Activated CD4-positive, alpha-beta T cell treated with anti-CD3 and anti-CD28 coated beads, Interleukin-2, amount 10 ng/mL, durations not matched to agents 7 days and 5 days (primary cell): ENCODE measurements around the gene PTPRN2. TPM values are rescaled to one million over a fixed set of nuclear protein-coding genes. Genes with fewer than 3 reads are reported as not detected.
"Not testable (repeated sequence)": the region's sequence is repeated elsewhere in the genome, so short reads cannot be mapped to it uniquely, and the experiment has no call there.

Source experiments
- CTCF ChIA-PET: fragments of 350-600 bp; sonication (Branson Sonifier 250); formaldehyde crosslinking; loops from one replicate; lab custom pipeline; 2021; ENCODE audit warnings: antibody characterized with exemption; lab: Charles Lee
- POLR2A ChIA-PET: fragments of 350-600 bp; sonication (Branson Sonifier 250); formaldehyde crosslinking; loops from one replicate; lab custom pipeline; 2021; ENCODE audit warnings: antibody characterized with exemption; lab: Charles Lee
- DNase-seq: peaks from one replicate; pipeline ENCODE4 v3.0.0-alpha.2; 2020
- H3K27ac Mint-ChIP-seq: one replicate; pipeline ENCODE4 v1.8.0; 2021; ENCODE audit warnings: mild to moderate bottlenecking, moderate library complexity, mixed read lengths
- H3K27me3 Mint-ChIP-seq: one replicate; pipeline ENCODE4 v1.8.0; 2021; ENCODE audit warnings: mixed read lengths
- H3K36me3 Mint-ChIP-seq: one replicate; pipeline ENCODE4 v1.8.0; 2021; ENCODE audit warnings: low read depth, mixed read lengths
- H3K4me1 Mint-ChIP-seq: one replicate; pipeline ENCODE4 v1.8.0; 2021; ENCODE audit warnings: mixed read lengths
- H3K4me3 Mint-ChIP-seq: one replicate; pipeline ENCODE4 v1.8.0; 2021; ENCODE audit warnings: mild to moderate bottlenecking, moderate library complexity, mixed read lengths
- H3K9me3 Mint-ChIP-seq: one replicate; pipeline ENCODE4 v1.8.0; 2021; ENCODE audit warnings: mixed read lengths
- total RNA-seq, 2 experiments: library from RNA; stranded (reverse); gene quantifications; one replicate each; pipeline ENCODE4 v1.2.3, GENCODE V29; 2021

PTPRN2 gene
- total RNA-seq, 2 experiments from 2014 or later = 2.6 to 2.7 TPM

DNA sequence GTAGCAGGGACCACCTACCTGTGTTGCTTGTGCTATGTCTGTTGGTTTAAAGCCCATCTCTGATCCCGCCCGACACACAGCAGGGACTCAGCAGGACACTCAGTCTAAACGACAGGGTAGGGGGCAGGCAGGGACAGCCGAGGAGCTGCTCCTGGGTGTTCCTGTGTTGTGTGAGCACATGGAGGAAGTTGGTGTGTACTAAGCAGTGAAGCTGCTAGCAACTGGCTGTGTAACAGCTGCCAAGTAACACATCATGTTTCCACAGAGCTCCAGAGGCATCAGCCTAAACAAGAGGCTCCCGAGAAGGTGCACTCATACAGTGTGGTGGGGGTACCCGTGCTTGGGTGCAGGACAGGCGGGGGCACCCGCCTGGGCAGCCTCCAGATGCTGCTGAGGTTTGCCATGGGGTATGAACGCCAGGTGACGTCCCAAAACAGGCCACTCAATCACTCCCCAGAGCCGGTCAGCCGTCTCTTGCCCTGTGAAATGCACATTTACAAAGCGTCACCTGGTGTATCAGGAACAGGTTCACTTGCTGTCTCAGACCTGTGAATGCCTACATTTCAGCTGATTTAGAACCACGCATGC lies 59.6 kb downstream of the PTPRN2 start:
- H3K9me3 Mint-ChIP-seq = no peaks in the 10 kb centered on the region
- no peak overlapping the region for H3K4me3 Mint-ChIP-seq
- DNase-seq = no peak
- H3K36me3 Mint-ChIP-seq = no peaks in the 10 kb centered on the region
- ChIA-PET CTCF (interaction anchor here (0.7 kb wide), 1 partner anchor 619 kb away, joined by 3 read pairs; no protein-coding TSS in a partner anchor), POLR2A (no interaction called here)
- no peak overlapping the region for H3K27ac Mint-ChIP-seq
- no peaks in the 10 kb centered on the region for H3K27me3 Mint-ChIP-seq
- no peaks in the 10 kb centered on the region for H3K4me1 Mint-ChIP-seq

DNA sequence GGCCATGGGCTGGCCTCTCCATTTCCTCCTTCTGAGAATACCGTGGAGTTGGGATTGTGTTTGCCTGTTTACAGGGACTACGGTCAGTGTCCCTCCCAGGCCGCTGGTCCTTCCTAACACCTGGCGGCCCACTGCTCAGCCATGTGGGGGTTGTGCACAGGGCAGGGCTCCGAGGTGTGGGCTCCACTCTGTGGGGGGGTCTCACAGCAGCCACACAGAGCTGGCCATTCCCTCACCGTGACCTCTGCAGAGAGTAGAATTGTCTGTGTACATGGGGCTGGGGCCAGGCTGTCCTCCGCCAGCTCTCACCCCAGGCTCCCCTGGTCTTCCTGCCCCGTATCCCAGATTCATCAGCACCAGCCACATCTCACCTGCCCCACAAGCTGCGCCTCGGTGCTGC lies 60.1 kb downstream of the PTPRN2 start:
- Mint-ChIP-seq H3K27ac (no peak overlapping the region), H3K4me3 (no peak overlapping the region), H3K27me3 (no peaks in the 10 kb centered on the region), H3K4me1 (no peaks in the 10 kb centered on the region), H3K36me3 (no peaks in the 10 kb centered on the region), H3K9me3 (peaks cover 5% of the 10 kb centered on the region)
- POLR2A ChIA-PET = no interaction called here
- DNase-seq = no peak
- CTCF ChIA-PET = no interaction called here

DNA sequence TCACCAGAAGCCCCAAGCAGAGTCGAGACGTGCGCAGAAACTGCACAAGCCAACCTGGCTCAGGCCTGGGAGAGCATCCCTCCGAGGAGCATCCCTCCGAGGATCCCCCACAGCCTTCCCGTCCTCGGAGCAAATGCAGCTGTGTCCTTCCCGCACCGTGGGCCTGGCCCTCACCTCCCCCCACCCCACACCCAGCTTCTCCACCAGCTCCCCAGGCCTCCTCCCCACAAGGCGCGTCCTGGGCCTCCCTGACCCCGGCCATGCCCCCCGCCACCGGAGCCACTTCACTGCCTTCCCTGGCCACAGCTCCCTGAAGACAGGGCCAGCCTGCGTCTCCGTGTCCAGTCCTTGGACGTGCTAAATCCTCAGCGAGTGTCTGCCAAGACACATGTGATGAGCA lies 60.6 kb downstream of the PTPRN2 start:
- Mint-ChIP-seq H3K9me3 (peaks cover 6% of the 10 kb centered on the region), H3K27me3 (no peaks in the 10 kb centered on the region), H3K4me1 (no peaks in the 10 kb centered on the region), H3K4me3 (no peak overlapping the region), H3K27ac (no peak overlapping the region), H3K36me3 (no peaks in the 10 kb centered on the region)
- POLR2A ChIA-PET = no interaction called here
- DNase-seq = no peak
- CTCF ChIA-PET = no interaction called here

DNA sequence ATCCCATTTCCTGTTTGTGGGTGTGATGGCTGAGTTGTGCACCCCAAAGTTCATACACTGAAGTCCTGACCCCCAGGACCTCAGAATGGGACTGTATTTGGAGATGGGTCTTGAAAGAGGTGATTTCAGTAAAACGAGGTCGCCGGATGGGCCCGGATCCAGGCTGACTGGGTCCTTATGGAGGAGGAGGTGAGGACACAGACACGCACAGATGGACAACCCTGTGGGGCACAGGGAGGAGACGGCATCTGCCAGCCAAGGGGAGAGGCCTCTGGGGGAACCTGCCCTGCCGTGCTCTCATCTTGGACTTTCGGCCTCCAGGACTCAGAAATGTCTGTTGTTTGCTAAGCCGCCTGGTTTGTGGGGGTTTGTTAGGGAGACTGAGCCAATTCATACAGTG lies 61.1 kb downstream of the PTPRN2 start:
- H3K4me1 Mint-ChIP-seq = no peaks in the 10 kb centered on the region
- H3K9me3 Mint-ChIP-seq = peaks cover 6% of the 10 kb centered on the region
- no peak for DNase-seq
- no peaks in the 10 kb centered on the region for H3K36me3 Mint-ChIP-seq
- CTCF ChIA-PET = no interaction called here
- POLR2A ChIA-PET = no interaction called here
- no peak overlapping the region for H3K27ac Mint-ChIP-seq
- H3K4me3 Mint-ChIP-seq = no peak overlapping the region
- no peaks in the 10 kb centered on the region for H3K27me3 Mint-ChIP-seq

DNA sequence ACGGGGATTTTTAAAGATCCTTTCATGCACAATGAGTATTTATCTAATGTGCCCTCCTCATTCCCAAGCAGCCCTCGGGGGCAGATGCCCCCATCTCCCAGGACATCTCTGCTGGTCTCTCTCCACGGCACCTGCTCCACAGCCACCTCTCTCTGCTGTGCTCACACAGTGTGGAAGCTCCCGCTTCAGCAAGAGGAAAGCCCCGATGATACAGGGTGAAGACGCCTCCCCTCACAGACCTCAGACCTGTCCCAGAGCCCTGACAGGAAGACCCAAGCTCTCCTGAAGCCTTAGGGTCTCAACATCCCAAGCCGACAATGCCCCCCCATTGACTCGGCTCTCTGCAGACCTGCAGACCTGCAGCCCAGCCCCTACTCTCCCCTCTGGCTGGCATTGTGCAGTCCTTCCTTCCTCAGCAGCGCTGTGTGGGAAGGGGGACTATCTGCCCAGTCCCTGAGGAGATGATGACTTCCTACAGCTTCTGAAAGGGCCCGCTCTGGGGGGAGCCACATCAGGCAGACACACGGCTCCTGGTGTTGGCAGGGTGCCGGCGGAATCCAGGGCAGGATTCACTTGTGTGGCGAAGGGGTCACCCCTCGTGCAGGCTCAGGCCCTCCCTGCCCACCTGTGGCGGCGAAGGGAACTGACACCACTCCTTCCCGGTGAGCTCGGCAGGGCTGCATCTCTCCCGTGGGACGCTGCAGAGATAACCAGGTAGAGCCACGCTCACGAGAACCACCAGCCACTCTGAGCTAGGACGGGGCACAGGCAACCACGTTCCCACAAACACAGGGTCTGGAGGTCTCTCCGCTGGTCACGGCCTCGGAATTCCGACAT lies 61.8 kb downstream of the PTPRN2 start:
- H3K36me3 Mint-ChIP-seq = no peaks in the 10 kb centered on the region
- peaks cover 9% of the 10 kb centered on the region for H3K9me3 Mint-ChIP-seq
- ChIA-PET POLR2A (no interaction called here), CTCF (no interaction called here)
- H3K4me3 Mint-ChIP-seq = no peak overlapping the region
- no peak for DNase-seq
- no peaks in the 10 kb centered on the region for H3K27me3 Mint-ChIP-seq
- no peak overlapping the region for H3K27ac Mint-ChIP-seq
- no peaks in the 10 kb centered on the region for H3K4me1 Mint-ChIP-seq

DNA sequence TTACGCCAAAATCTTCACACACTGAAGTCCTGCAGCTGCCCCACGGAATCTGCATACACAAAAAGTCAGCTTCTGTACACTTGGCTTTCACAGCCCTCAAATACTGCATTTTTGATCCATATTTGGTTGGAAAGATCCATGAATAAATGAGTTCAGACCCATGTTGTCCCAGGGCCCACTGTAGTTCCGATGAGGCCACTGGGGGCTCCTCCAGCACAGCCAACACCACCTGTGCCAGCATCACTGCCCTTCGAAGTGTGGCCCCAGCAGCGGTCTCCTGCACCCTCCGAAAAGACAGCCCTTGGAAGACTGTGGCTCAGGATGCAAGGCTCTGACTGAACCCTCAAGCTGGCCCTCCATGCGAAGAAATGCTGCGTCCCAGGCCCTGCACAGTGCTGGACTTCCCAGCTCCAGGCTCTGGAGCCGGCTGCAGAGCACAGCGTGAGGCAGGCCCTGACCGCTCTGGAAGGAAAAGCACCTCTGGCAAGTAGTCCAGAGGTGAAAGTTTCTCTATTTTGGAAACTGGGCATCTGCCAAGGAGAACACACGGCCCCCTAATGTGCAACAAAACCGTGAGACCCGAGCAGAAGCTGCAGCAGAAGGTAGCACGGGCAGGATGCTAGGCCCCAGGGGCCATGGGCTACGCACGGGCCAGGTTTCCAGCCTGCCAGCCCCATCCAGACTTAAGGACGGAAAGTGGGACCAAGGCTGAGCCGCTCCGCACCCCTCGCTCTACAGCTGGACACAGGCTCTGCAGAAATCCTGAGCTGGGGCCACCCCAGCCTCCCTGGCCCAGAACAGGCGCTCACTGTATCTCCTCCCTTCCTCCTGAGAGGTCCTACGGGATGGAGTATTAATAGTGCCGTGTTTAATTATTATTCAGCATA lies 62.6 kb downstream of the PTPRN2 start:
- no peaks in the 10 kb centered on the region for H3K4me1 Mint-ChIP-seq
- CTCF ChIA-PET = no interaction called here
- DNase-seq = no peak
- no peak overlapping the region for H3K27ac Mint-ChIP-seq
- H3K4me3 Mint-ChIP-seq = no peak overlapping the region
- H3K36me3 Mint-ChIP-seq = no peaks in the 10 kb centered on the region
- POLR2A ChIA-PET = no interaction called here
- no peaks in the 10 kb centered on the region for H3K27me3 Mint-ChIP-seq
- H3K9me3 Mint-ChIP-seq = peaks cover 9% of the 10 kb centered on the region

DNA sequence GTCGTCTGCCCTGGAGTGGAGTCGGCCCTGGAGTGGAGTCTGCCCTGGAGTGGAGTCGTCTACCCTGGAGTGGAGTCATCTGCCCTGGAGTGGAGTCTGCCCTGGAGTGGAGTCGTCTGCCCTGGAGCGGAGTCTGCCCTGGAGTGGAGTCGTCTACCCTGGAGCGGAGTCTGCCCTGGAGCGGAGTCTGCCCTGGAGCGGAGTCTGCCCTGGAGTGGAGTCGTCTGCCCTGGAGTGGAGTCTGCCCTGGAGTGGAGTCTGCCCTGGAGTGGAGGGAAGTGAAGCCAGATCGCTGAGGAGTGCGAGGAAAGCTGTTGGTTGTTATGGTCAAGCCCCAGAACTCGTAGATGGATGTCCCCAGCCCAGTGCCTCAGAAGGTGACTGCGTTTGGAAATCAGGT lies 63.3 kb downstream of the PTPRN2 start:
- DNase-seq, H3K27ac Mint-ChIP-seq, CTCF ChIA-PET, H3K27me3 Mint-ChIP-seq, H3K4me3 Mint-ChIP-seq, H3K4me1 Mint-ChIP-seq, H3K36me3 Mint-ChIP-seq, H3K9me3 Mint-ChIP-seq, POLR2A ChIA-PET: not testable (repeated sequence)

DNA sequence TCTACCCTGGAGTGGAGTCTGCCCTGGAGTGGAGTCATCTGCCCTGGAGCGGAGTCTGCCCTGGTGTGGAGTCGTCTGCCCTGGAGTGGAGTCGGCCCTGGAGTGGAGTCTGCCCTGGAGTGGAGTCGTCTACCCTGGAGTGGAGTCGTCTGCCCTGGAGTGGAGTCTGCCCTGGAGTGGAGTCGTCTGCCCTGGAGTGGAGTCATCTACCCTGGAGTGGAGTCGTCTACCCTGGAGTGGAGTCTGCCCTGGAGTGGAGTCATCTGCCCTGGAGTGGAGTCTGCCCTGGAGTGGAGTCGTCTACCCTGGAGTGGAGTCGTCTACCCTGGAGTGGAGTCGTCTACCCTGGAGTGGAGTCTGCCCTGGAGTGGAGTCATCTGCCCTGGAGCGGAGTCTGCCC lies 63.7 kb downstream of the PTPRN2 start:
- H3K27me3 Mint-ChIP-seq, H3K4me3 Mint-ChIP-seq, CTCF ChIA-PET: not testable (repeated sequence)

DNA sequence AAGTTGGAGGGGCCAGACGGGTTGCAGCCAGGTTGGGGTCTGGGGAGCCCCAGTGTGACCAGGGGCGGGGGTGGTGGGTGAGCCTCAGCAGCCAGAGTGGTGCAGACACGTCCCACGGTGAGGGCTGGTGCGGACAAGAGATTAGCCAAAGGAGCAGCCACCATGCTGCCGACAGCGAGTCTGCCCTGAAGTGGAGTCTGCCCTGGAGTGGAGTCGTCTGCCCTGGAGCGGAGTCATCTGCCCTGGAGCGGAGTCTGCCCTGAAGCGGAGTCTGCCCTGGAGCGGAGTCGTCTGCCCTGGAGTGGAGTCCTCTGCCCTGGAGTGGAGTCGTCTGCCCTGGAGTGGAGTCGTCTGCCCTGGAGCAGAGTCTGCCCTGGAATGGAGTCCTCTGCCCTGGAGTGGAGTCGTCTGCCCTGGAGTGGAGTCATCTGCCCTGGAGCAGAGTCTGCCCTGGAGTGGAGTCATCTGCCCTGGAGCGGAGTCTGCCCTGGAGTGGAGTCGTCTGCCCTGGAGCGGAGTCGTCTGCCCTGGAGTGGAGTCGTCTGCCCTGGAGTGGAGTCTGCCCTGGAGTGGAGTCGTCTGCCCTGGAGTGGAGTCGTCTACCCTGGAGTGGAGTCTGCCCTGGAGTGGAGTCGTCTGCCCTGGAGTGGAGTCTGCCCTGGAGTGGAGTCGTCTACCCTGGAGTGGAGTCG lies 64.3 kb downstream of the PTPRN2 start:
- H3K4me1 Mint-ChIP-seq, H3K4me3 Mint-ChIP-seq, H3K27ac Mint-ChIP-seq, H3K27me3 Mint-ChIP-seq, CTCF ChIA-PET, DNase-seq, H3K9me3 Mint-ChIP-seq, H3K36me3 Mint-ChIP-seq, POLR2A ChIA-PET: not testable (repeated sequence)

More for the DNA sequence above, 63.7 kb downstream of the PTPRN2 start:
- H3K9me3 Mint-ChIP-seq, H3K27ac Mint-ChIP-seq, POLR2A ChIA-PET, H3K4me1 Mint-ChIP-seq, DNase-seq, H3K36me3 Mint-ChIP-seq: not testable (repeated sequence)

DNA sequence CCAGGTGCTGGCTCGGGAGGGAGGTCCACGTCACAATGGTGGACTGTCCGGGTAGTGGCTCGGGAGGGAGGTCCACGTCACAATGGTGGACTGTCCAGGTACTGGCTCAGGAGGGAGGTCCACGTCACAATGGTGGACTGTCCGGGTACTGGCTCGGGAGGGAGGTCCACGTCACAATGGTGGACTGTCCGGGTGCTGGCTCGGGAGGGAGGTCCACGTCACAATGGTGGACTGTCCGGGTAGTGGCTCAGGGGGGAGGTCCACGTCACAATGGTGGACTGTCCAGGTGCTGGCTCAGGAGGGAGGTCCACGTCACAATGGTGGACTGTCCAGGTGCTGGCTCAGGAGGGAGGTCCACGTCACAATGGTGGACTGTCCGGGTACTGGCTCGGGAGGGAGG lies 65.8 kb downstream of the PTPRN2 start:
- H3K27ac Mint-ChIP-seq, H3K4me1 Mint-ChIP-seq, H3K27me3 Mint-ChIP-seq, POLR2A ChIA-PET, H3K4me3 Mint-ChIP-seq, CTCF ChIA-PET, DNase-seq, H3K9me3 Mint-ChIP-seq, H3K36me3 Mint-ChIP-seq: not testable (repeated sequence)

DNA sequence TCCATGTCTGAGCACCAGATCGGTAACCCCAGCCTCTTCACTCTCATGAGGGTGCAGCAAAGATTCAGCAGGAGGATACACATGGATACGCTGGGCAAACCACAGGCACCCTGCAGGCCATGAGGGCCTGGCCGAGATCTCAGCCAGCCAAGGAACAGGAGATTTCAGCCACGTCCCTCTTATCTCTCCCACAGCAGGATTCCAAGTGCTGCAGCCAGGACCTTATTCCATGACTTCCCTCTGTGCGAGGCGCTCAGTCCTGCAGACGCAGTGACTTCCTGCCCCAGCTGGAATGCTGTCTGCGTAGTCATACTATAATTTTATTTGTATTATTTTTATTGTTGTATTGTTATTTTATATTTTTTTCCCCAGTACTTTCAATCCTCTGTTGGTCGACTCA lies 66.8 kb downstream of the PTPRN2 start:
- no peak for DNase-seq
- Mint-ChIP-seq H3K9me3 (peaks cover 9% of the 10 kb centered on the region), H3K4me1 (no peaks in the 10 kb centered on the region), H3K4me3 (no peak overlapping the region), H3K36me3 (no peaks in the 10 kb centered on the region), H3K27ac (no peak overlapping the region), H3K27me3 (no peaks in the 10 kb centered on the region)
- ChIA-PET POLR2A (no interaction called here), CTCF (no interaction called here)

DNA sequence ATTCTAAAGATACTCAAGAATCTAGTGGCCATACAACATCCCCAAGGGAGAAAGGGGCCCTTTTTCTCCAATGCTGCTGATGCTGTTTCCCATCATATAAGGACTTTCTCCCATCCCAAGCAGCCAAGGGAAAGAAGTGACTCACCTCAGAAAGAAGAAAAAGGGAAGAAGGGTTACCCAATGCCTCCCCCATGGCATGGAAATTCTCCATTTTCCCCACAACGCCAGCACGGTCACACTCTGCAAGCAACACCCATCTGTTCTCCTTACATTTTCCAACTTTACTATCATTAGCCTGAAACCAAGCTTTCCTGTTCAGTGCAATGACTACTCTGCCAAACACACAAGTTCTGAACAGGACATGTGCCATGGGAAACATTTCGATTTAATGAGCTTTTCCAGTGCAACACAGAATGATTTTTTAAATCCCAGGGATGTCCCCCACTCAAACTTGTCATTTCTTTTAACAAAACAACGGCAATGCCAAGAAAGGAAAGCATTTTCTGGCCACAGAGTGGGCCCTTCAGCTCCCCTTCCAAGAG lies 67.9 kb downstream of the PTPRN2 start:
- Mint-ChIP-seq H3K27ac (no peak overlapping the region), H3K27me3 (no peaks in the 10 kb centered on the region), H3K36me3 (no peaks in the 10 kb centered on the region), H3K4me3 (no peak overlapping the region), H3K4me1 (no peaks in the 10 kb centered on the region), H3K9me3 (peaks cover 9% of the 10 kb centered on the region)
- ChIA-PET POLR2A (no interaction called here), CTCF (no interaction called here)
- no peak for DNase-seq
